GM18526 (cell line): ENCODE data around the gene UBAP2L.

Experiments used
- POLR2A ChIP-seq: IDR thresholded peaks from 3 replicates; pipeline ENCODE4 v1.6.1; 2011; ENCODE audit not compliant: insufficient read length; ENCODE audit errors: extremely low read depth

Gene UBAP2L

GRCh38 chr1:154263465-154264332, 42.9 kb downstream of the UBAP2L start:
- TF ChIP-seq POLR2A, result no peak

- no peak for TF ChIP-seq POLR2A
These were observed 43.7 kb downstream of the UBAP2L start for GRCh38 chr1:154264454-154264853.

DNA sequence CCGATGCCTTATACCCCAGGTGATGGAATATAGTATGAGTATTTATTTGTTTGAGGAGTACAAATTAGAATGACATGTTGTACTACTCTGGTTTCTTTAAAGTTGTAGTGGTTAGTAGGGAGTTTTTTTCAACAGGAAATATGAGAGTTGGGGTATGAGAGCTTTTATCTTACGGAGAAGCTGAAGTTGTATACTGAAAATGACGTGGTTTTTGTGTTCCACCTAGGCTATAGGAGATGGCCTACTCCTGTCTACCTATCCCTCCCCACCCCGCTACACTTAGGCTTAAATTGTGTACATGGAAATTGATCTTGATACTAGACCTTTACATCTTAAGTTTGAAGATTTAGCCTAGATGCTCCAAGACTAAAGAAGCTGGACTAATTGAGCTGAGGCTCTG, 44.8 kb downstream of the UBAP2L start:
- no peak for TF ChIP-seq POLR2A

GRCh38 chr1:154270833-154271232, 50.1 kb downstream of the UBAP2L start:
- no peak for TF ChIP-seq POLR2A

- TF ChIP-seq POLR2A, result peak; percentile 75
These were observed 51.7 kb downstream of the UBAP2L start, which contains the start of gene HAX1 for GRCh38 chr1:154272217-154272998. TSS of gene HAX1 (plus strand) at chr1:154272629. CDS start at chr1:154272724, 95 bp downstream.

GRCh38 chr1:154272999-154273563, 52.3 kb downstream of the UBAP2L start:
- TF ChIP-seq POLR2A, result no peak

GRCh38 chr1:154276797-154277196, 56.0 kb downstream of the UBAP2L start:
- no peak for TF ChIP-seq POLR2A

DNA sequence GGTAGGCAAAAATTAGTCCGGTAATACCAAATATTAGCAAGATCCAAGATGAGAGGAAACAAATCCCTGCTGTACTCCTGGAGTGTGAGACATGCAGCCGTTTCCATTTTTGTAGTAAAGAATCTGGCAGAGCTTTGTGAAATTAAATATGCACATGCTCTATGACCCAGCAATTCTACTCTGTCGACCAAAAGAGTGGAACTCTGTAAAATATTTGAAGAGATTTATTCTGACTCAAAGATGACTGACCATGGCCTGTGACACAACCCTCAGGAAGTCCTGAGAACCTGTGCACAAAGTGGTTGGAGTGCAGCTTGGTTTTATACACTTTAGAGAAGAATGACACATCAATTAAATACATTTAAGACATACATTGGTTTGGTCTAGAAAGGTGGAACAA, 67.9 kb downstream of the UBAP2L start:
- no peak for TF ChIP-seq POLR2A

GRCh38 chr1:154290921-154291320, 70.2 kb downstream of the UBAP2L start:
- TF ChIP-seq POLR2A, result no peak

DNA sequence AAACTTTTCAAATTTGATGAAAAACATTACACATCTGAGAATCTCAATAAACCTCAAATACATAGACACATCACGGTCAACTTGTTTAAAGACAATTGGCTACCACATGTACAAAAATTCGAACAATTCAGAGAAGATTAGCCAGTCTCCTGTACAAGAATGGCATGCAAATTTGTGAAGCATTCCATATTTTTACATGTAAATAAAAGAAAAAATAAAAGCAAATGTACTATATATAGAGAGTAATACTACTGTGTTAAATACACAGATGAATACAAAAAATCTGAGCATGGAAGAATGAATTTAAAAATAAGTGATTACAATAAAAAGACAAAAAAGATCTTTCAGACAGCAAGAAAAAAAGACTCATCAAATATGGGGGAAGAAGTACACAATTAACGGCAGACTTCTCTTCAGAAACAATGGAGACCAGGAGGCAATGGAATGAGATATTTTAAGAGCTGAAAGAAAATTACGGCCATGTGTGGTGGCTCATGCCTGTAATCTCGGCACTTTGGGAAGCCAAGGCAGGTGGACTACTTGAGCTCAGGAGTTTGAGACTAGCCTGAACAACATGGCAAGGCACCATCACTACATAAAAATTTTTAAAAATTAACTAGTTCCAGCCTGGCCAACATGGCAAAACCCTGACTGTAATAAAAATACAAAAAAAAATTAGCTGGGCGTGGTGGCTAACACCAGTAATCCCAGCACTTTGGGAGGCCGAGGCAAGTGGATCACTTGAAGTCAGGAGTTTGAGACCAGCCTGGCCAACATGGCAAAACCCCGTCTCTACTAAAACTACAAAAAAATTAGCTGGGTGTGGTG, 74.9 kb downstream of the UBAP2L start:
- no peak for TF ChIP-seq POLR2A

DNA sequence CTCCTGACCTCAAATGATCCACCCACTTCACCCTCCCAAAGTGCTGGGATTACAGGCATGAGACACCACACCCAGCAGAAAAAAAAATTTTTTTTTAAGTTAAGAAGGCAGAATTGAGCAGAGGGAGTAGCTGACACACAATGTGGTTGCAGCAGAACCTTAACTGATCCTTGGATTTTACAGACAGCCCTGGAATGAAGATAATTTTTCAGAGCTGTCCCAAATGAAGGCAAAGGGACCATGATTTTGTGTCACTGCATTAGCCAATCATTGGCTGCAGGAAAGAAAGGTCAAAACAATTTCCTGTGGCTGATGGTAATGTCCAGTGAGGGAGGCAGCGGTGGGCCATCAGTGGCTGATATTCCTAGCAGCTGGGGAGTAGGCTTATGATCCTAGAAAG, 80.8 kb downstream of the UBAP2L start:
- no peak for TF ChIP-seq POLR2A

GRCh38 chr1:154304664-154305337, 84.0 kb downstream of the UBAP2L start:
- no peak for TF ChIP-seq POLR2A

- TF ChIP-seq POLR2A, result no peak
These were observed 85.4 kb downstream of the UBAP2L start for GRCh38 chr1:154306151-154306550.

- no peak for TF ChIP-seq POLR2A
These were observed 92.3 kb downstream of the UBAP2L start for GRCh38 chr1:154313066-154313356.

DNA sequence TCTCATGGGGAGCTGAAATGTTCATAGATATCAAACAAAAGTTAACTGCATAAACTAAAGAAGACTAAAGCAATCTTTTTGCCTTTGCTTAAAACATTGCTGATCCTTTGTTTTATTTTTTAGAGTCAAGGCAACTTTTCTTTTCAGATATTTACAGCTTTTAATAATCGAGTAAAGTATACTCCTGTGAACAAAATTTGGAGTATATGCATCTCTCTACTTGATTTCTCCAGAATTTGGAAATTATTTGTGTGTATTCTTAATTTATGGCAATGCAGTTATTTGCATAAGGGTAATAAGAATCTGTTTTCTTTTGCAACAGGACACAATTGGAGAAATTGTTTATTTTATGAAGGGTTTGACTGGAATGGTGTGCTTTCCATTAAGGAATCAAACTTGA, 95.9 kb downstream of the UBAP2L start:
- TF ChIP-seq POLR2A, result no peak
